CD4-positive, alpha-beta memory T cell (primary cell): Measurements from ENCODE around the gene GIGYF1. TPM values are rescaled to one million over a fixed set of nuclear protein-coding genes. Genes with fewer than 3 reads are reported as not detected.
A peak's percentile ranks its signal among the peaks of the same experiment; 100 is the strongest.

ENCODE experiments used
- CTCF ChIA-PET: fragments of 350-600 bp; sonication (Branson Sonifier 250); formaldehyde crosslinking; loops from one replicate; lab custom pipeline; 2021; ENCODE audit warnings: inconsistent platforms; ENCODE audit not compliant: partially characterized antibody; lab: Charles Lee
- POLR2A ChIA-PET: fragments of 350-600 bp; sonication (Branson Sonifier 250); formaldehyde crosslinking; loops from one replicate; lab custom pipeline; 2021; ENCODE audit not compliant: partially characterized antibody; lab: Charles Lee
- DNase-seq, 5 donors: peaks; one replicate each; pipeline versions ENCODE4 v3.0.0 to v3.0.0-alpha.2; 2020 to 2022; ENCODE audit warnings: mixed read lengths in 1 of 5
- H3K27ac ChIP-seq: one replicate; pipeline ENCODE4 v1.7.0; 2013; ENCODE audit warnings: low read depth, low read length
- H3K27me3 ChIP-seq: 2 replicates; pipeline ENCODE4 v1.7.0; 2013; ENCODE audit warnings: mild to moderate bottlenecking, low read length, moderate library complexity; ENCODE audit not compliant: insufficient read depth
- H3K36me3 ChIP-seq: 2 replicates; pipeline ENCODE4 v1.7.0; 2013; ENCODE audit warnings: mild to moderate bottlenecking, low read length, moderate library complexity; ENCODE audit not compliant: insufficient read depth
- H3K4me1 ChIP-seq: 2 replicates; pipeline ENCODE4 v1.7.0; 2013; ENCODE audit warnings: mild to moderate bottlenecking, low read length, moderate library complexity; ENCODE audit not compliant: insufficient read depth
- H3K4me3 ChIP-seq, 2 donors: one replicate each; pipeline ENCODE4 v1.7.0; 2013; ENCODE audit warnings: low read length in 2 of 2, mild to moderate bottlenecking in 1 of 2
- H3K9me3 ChIP-seq, 2 donors: one replicate each; pipeline ENCODE4 v1.7.0; 2013; ENCODE audit warnings: low read length in 2 of 2, control low read depth in 1 of 2; ENCODE audit not compliant: control insufficient read depth in 1 of 2
- H3K27ac Mint-ChIP-seq, 7 donors: one replicate each; pipeline ENCODE4 v1.8.0; 2020 to 2021; ENCODE audit warnings: mixed read lengths in 7 of 7, mild to moderate bottlenecking in 6 of 7, inconsistent platforms in 3 of 7, moderate library complexity in 3 of 7
- H3K27me3 Mint-ChIP-seq, 2 donors: one replicate each; pipeline ENCODE4 v1.8.0; 2020 to 2021; ENCODE audit warnings: mixed read lengths in 2 of 2
- H3K36me3 Mint-ChIP-seq, 2 donors: one replicate each; pipeline ENCODE4 v1.8.0; 2020 to 2021; ENCODE audit warnings: mixed read lengths in 2 of 2, inconsistent platforms in 1 of 2, mild to moderate bottlenecking in 1 of 2
- H3K4me1 Mint-ChIP-seq, 4 donors: one replicate each; pipeline ENCODE4 v1.8.0; 2020 to 2021; ENCODE audit warnings: mixed read lengths in 4 of 4, mild to moderate bottlenecking in 1 of 4
- H3K4me3 Mint-ChIP-seq, 8 donors: one replicate each; pipeline ENCODE4 v1.8.0; 2020 to 2021; ENCODE audit warnings: mixed read lengths in 8 of 8, mild to moderate bottlenecking in 7 of 8, moderate library complexity in 6 of 8, inconsistent platforms in 3 of 8
- H3K9me3 Mint-ChIP-seq, 8 donors: one replicate each; pipeline ENCODE4 v1.8.0; 2020 to 2021; ENCODE audit warnings: mixed read lengths in 8 of 8, mild to moderate bottlenecking in 5 of 8, inconsistent platforms in 3 of 8, moderate library complexity in 1 of 8
- intact Hi-C: fragments of 100-400 bp; cut with micrococcal nuclease; formaldehyde crosslinking; loops from one replicate; pipeline ENCODE4 v1.15.1; 2023
- polyA plus RNA-seq, 2 donors: library from polyadenylated mRNA; unstranded; fragments of 300-500 nt; fragmentation: Illumina TruSeq; gene quantifications; one replicate each; pipeline ENCODE4 v1.2.3, GENCODE V29; 2021
- total RNA-seq, 2 experiments: library from RNA; stranded (reverse); gene quantifications; one replicate each; pipeline ENCODE4 v1.2.3, GENCODE V29; 2021

GIGYF1 gene
- total and polyA plus RNA-seq, 4 experiments from 2014 or later: 0.19 to 118 (median 59.7) TPM

GRCh38 chr7:100632951-100633717, 60.9 kb downstream of the GIGYF1 start:
- H3K4me3 ChIP-seq: peak overlapping the region; percentile 22 to 68
- no peaks in the 10 kb centered on the region for H3K9me3 ChIP-seq
- intact Hi-C loops: loop anchor here (1.0 to 2.0 kb wide), 3 partner anchors 40 to 64 kb away; partner anchors contain the start of gene GNB2
- Mint-ChIP-seq H3K27ac (peak overlapping the region in 6 of 7 donors; percentile 42 to 91 (median 76)), H3K4me1 (peaks cover 10 to 26% (median 18%) of the 10 kb centered on the region in 4 donors), H3K36me3 (no peaks in the 10 kb centered on the region), H3K27me3 (no peaks in the 10 kb centered on the region), H3K4me3 (peak overlapping the region; percentile 76 to 89 (median 85)), H3K9me3 (peaks cover 0 to 2% (median 0%) of the 10 kb centered on the region in 8 donors)
- H3K27me3 ChIP-seq: no peaks in the 10 kb centered on the region
- no peaks in the 10 kb centered on the region for H3K36me3 ChIP-seq
- DNase-seq: peak; percentile 45 to 66 (median 55)
- ChIA-PET POLR2A (interaction anchor here (0.8 to 3.1 kb wide), 12 partner anchors 20 to 73 kb away, joined by 3 to 44 read pairs (median 7); partner anchors contain the start of genes FBXO24, GIGYF1, GNB2 and LRCH4), CTCF (interaction anchor here (0.7 to 4.5 kb wide), 26 partner anchors 11 to 91 kb away, joined by 3 to 53 read pairs (median 5); partner anchors contain the start of genes FBXO24, LRCH4, MOSPD3 and PCOLCE)
- peaks cover 8% of the 10 kb centered on the region for H3K4me1 ChIP-seq
- H3K27ac ChIP-seq: peak overlapping the region; percentile 58

GRCh38 chr7:100630066-100630465, 64.0 kb downstream of the GIGYF1 start:
- H3K27me3 ChIP-seq: no peaks in the 10 kb centered on the region
- Mint-ChIP-seq H3K27ac (peak overlapping the region in 5 of 7 donors; percentile 61 to 84 (median 77)), H3K9me3 (peaks cover 0 to 2% (median 0%) of the 10 kb centered on the region in 8 donors), H3K27me3 (no peaks in the 10 kb centered on the region), H3K4me3 (peak overlapping the region in 1 of 8 donors; percentile 11), H3K36me3 (no peaks in the 10 kb centered on the region), H3K4me1 (peaks cover 18 to 46% (median 32%) of the 10 kb centered on the region in 4 donors)
- no peaks in the 10 kb centered on the region for H3K36me3 ChIP-seq
- no peak overlapping the region for H3K27ac ChIP-seq
- CTCF ChIA-PET: interaction anchor here (0.9 to 3.3 kb wide), 7 partner anchors 9 to 75 kb away, joined by 3 to 25 read pairs (median 5); partner anchors contain the start of genes MOSPD3 and POP7
- H3K4me1 ChIP-seq: peaks cover 26% of the 10 kb centered on the region
- intact Hi-C loops: no loop called here
- no peak overlapping the region for H3K4me3 ChIP-seq
- H3K9me3 ChIP-seq: no peaks in the 10 kb centered on the region
- DNase-seq: no peak
- POLR2A ChIA-PET: interaction anchor here (0.7 to 5.4 kb wide), 5 partner anchors 18 to 62 kb away, joined by 3 to 44 read pairs (median 4); partner anchors contain the start of genes FBXO24, GNB2, LRCH4 and MOSPD3

Other genes starting within 250 kb of the GIGYF1 start
- gene SPACDR, start 230.0 kb downstream of the GIGYF1 start, total RNA-seq: 1 to 10 TPM; 4.6 to 5.7 TPM
- under 1 TPM; 0.26 to 0.34 TPM for gene SPACDR, start 230.0 kb downstream of the GIGYF1 start, polyA plus RNA-seq
- gene TSC22D4, start 215.0 kb downstream of the GIGYF1 start, total RNA-seq: 100 to 1,000 TPM; 144 to 154 TPM
- 10 to 100 TPM; 30.0 to 34.5 TPM for gene TSC22D4, start 215.0 kb downstream of the GIGYF1 start, polyA plus RNA-seq
- gene NYAP1, start 210.3 kb downstream of the GIGYF1 start, total RNA-seq: under 1 TPM; 0.38 to 0.58 TPM
- gene NYAP1, start 210.3 kb downstream of the GIGYF1 start, polyA plus RNA-seq: not detected
- gene AGFG2, start 155.0 kb downstream of the GIGYF1 start, total RNA-seq: 10 to 100 TPM; 56.6 to 58.3 TPM
- 10 to 100 TPM; 19.7 to 35.6 TPM for gene AGFG2, start 155.0 kb downstream of the GIGYF1 start, polyA plus RNA-seq
- gene SAP25, start 120.3 kb downstream of the GIGYF1 start, total RNA-seq: 100 to 1,000 TPM; 119 to 126 TPM
- under 1 TPM in 1 of 2 donors, not detected in 1; 0.72 TPM for gene SAP25, start 120.3 kb downstream of the GIGYF1 start, polyA plus RNA-seq
- gene LRCH4, start 108.1 kb downstream of the GIGYF1 start, total RNA-seq: 100 to 1,000 TPM; 392 to 412 TPM
- 100 to 1,000 TPM; 119 to 167 TPM for gene LRCH4, start 108.1 kb downstream of the GIGYF1 start, polyA plus RNA-seq
- 1 to 10 TPM; 1.6 to 2.1 TPM for gene FBXO24, start 107.9 kb downstream of the GIGYF1 start, total RNA-seq
- gene FBXO24, start 107.9 kb downstream of the GIGYF1 start, polyA plus RNA-seq: under 1 TPM; 0.36 to 0.77 TPM
- 10 to 100 TPM in 1 of 2 experiments, 1 to 10 TPM in 1; 7.2 to 10.6 TPM for gene PCOLCE, start 91.9 kb downstream of the GIGYF1 start, total RNA-seq
- 1 to 10 TPM; 1.3 to 1.6 TPM for gene PCOLCE, start 91.9 kb downstream of the GIGYF1 start, polyA plus RNA-seq
- gene MOSPD3, start 81.7 kb downstream of the GIGYF1 start, total RNA-seq: 10 to 100 TPM; 13.4 to 15.6 TPM
- 10 to 100 TPM; 24.6 to 32.1 TPM for gene MOSPD3, start 81.7 kb downstream of the GIGYF1 start, polyA plus RNA-seq
- 1 to 10 TPM; 5.4 to 6.2 TPM for gene TFR2, start 52.7 kb downstream of the GIGYF1 start, total RNA-seq
- gene TFR2, start 52.7 kb downstream of the GIGYF1 start, polyA plus RNA-seq: 1 to 10 TPM in 1 of 2 donors, under 1 TPM in 1; 0.75 to 2.8 TPM
- gene ACTL6B, start 37.8 kb downstream of the GIGYF1 start, total RNA-seq: not detected
- gene ACTL6B, start 37.8 kb downstream of the GIGYF1 start, polyA plus RNA-seq: not detected
- gene GNB2, start 20.5 kb downstream of the GIGYF1 start, total RNA-seq: 100 to 1,000 TPM; 138 to 144 TPM
- 10 to 100 TPM; 48.3 to 60.7 TPM for gene GNB2, start 20.5 kb downstream of the GIGYF1 start, polyA plus RNA-seq
- gene POP7, start 11.9 kb upstream of the GIGYF1 start, total RNA-seq: 10 to 100 TPM; 14.6 to 16.0 TPM
- gene POP7, start 11.9 kb upstream of the GIGYF1 start, polyA plus RNA-seq: 10 to 100 TPM; 43.7 to 49.9 TPM
- gene EPO, start 26.2 kb upstream of the GIGYF1 start, total RNA-seq: not detected
- not detected for gene EPO, start 26.2 kb upstream of the GIGYF1 start, polyA plus RNA-seq
- not detected for gene ZAN, start 39.3 kb upstream of the GIGYF1 start, total RNA-seq
- not detected for gene ZAN, start 39.3 kb upstream of the GIGYF1 start, polyA plus RNA-seq
- gene EPHB4, start 133.3 kb upstream of the GIGYF1 start, total RNA-seq: 1 to 10 TPM; 3.3 to 5.2 TPM
- under 1 TPM in 1 of 2 donors, not detected in 1; 0.08 TPM for gene EPHB4, start 133.3 kb upstream of the GIGYF1 start, polyA plus RNA-seq
- gene SLC12A9, start 158.5 kb upstream of the GIGYF1 start, total RNA-seq: 10 to 100 TPM; 63.7 to 64.6 TPM
- 1 to 10 TPM; 7.0 to 9.1 TPM for gene SLC12A9, start 158.5 kb upstream of the GIGYF1 start, polyA plus RNA-seq
- gene TRIP6, start 173.1 kb upstream of the GIGYF1 start, total RNA-seq: 1 to 10 TPM; 7.6 to 9.4 TPM
- gene TRIP6, start 173.1 kb upstream of the GIGYF1 start, polyA plus RNA-seq: 1 to 10 TPM; 2.7 to 4.9 TPM
- gene SRRT, start 180.9 kb upstream of the GIGYF1 start, total RNA-seq: 100 to 1,000 TPM; 264 to 272 TPM
- gene SRRT, start 180.9 kb upstream of the GIGYF1 start, polyA plus RNA-seq: 10 to 100 TPM; 37.8 to 86.5 TPM
- gene UFSP1, start 195.5 kb upstream of the GIGYF1 start, total RNA-seq: 10 to 100 TPM; 10.1 to 11.0 TPM
- 1 to 10 TPM in 1 of 2 donors, under 1 TPM in 1; 0.34 to 2.6 TPM for gene UFSP1, start 195.5 kb upstream of the GIGYF1 start, polyA plus RNA-seq
- gene ACHE, start 201.6 kb upstream of the GIGYF1 start, total RNA-seq: not detected
- not detected for gene ACHE, start 201.6 kb upstream of the GIGYF1 start, polyA plus RNA-seq